Neural progenitor cell (in vitro differentiated cells): ENCODE measurements around the gene COL9A2. TPM values are rescaled to one million over a fixed set of nuclear protein-coding genes. Genes with fewer than 3 reads are reported as not detected.
A peak's percentile ranks its signal among the peaks of the same experiment; 100 is the strongest.

ENCODE experiments used
- DNase-seq: peaks from one replicate; pipeline ENCODE4 v3.0.0-alpha.2; 2016; ENCODE audit warnings: low spot score
- H2AFZ ChIP-seq: fragments of 200-600 bp; sonication (generic); replicated peaks from 2 replicates; pipeline ENCODE4 v1.6.1; 2016; ENCODE audit warnings: antibody characterized with exemption
- H3F3A ChIP-seq: fragments of 200-600 bp; sonication (generic); 2 replicates; pipeline ENCODE4 v1.6.1; 2016; ENCODE audit warnings: antibody characterized with exemption, low read depth
- H3K27ac ChIP-seq: fragments of 200-600 bp; sonication (generic); 2 replicates; pipeline ENCODE4 v1.5.1; 2016; ENCODE audit warnings: mild to moderate bottlenecking
- H3K27me3 ChIP-seq: fragments of 200-600 bp; sonication (generic); 2 replicates; pipeline ENCODE4 v1.6.1; 2016; ENCODE audit warnings: mild to moderate bottlenecking, moderate library complexity
- H3K36me3 ChIP-seq: fragments of 200-600 bp; sonication (generic); 2 replicates; pipeline ENCODE4 v1.5.1; 2016
- H3K4me1 ChIP-seq: fragments of 200-600 bp; sonication (generic); 2 replicates; pipeline ENCODE4 v1.6.1; 2016; ENCODE audit warnings: mixed run types
- H3K4me2 ChIP-seq: fragments of 200-600 bp; sonication (generic); 2 replicates; pipeline ENCODE4 v1.6.1; 2016
- H3K4me3 ChIP-seq: fragments of 200-600 bp; sonication (generic); 2 replicates; pipeline ENCODE4 v1.5.1; 2016
- H3K79me2 ChIP-seq: fragments of 200-600 bp; sonication (generic); 2 replicates; pipeline ENCODE4 v1.6.1; 2016; ENCODE audit warnings: low read depth
- H3K9ac ChIP-seq: fragments of 200-600 bp; sonication (generic); 2 replicates; pipeline ENCODE4 v1.6.1; 2016
- H3K9me3 ChIP-seq: fragments of 200-600 bp; sonication (generic); 2 replicates; pipeline ENCODE4 v1.5.1; 2016; ENCODE audit warnings: low read depth
- H4K20me1 ChIP-seq: fragments of 200-600 bp; sonication (generic); 2 replicates; pipeline ENCODE4 v1.6.1; 2016; ENCODE audit warnings: low read depth
- H3K27ac Mint-ChIP-seq: 3 replicates; pipeline ENCODE4 v1.8.0; 2021; ENCODE audit warnings: mixed read lengths
- H3K27me3 Mint-ChIP-seq: 2 replicates; pipeline ENCODE4 v1.8.0; 2022; ENCODE audit warnings: low read depth, mild to moderate bottlenecking, inconsistent platforms, moderate library complexity, mixed read lengths; ENCODE audit not compliant: insufficient read depth
- H3K36me3 Mint-ChIP-seq: 3 replicates; pipeline ENCODE4 v1.8.0; 2021; ENCODE audit warnings: mixed read lengths
- H3K4me1 Mint-ChIP-seq: 3 replicates; pipeline ENCODE4 v1.8.0; 2021; ENCODE audit warnings: mixed read lengths
- H3K4me3 Mint-ChIP-seq: 3 replicates; pipeline ENCODE4 v1.8.0; 2021; ENCODE audit warnings: mild to moderate bottlenecking, moderate library complexity, mixed read lengths
- H3K9me3 Mint-ChIP-seq: 3 replicates; pipeline ENCODE4 v1.8.0; 2020; ENCODE audit warnings: mixed read lengths
- EZH2 ChIP-seq: fragments of 200-600 bp; sonication (generic); IDR thresholded peaks from 2 replicates; pipeline ENCODE4 v1.6.1; 2017; ENCODE audit warnings: antibody characterized with exemption, mild to moderate bottlenecking, moderate library complexity
- EZH2phosphoT487 ChIP-seq: fragments of 200-600 bp; sonication (generic); IDR thresholded peaks from 2 replicates; pipeline ENCODE4 v1.6.1; 2017; ENCODE audit warnings: antibody characterized with exemption
- total RNA-seq: library from RNA; depleted of rRNA; stranded (reverse); fragments of >200 nt; gene quantifications from 2 replicates; pipeline ENCODE4 v1.2.3, GENCODE V29; 2015; ENCODE audit warnings: low replicate concordance
- TF ChIP-seq, protein P1 (sequence below): fragments of 200-600 bp; sonication (generic); IDR thresholded peaks from 2 replicates; pipeline ENCODE4 v1.5.1; 2017; ENCODE audit warnings: antibody characterized with exemption, mild to moderate bottlenecking

The COL9A2 gene
- total RNA-seq, result 3.7 and 14.8 TPM in 2 replicates

DNA sequence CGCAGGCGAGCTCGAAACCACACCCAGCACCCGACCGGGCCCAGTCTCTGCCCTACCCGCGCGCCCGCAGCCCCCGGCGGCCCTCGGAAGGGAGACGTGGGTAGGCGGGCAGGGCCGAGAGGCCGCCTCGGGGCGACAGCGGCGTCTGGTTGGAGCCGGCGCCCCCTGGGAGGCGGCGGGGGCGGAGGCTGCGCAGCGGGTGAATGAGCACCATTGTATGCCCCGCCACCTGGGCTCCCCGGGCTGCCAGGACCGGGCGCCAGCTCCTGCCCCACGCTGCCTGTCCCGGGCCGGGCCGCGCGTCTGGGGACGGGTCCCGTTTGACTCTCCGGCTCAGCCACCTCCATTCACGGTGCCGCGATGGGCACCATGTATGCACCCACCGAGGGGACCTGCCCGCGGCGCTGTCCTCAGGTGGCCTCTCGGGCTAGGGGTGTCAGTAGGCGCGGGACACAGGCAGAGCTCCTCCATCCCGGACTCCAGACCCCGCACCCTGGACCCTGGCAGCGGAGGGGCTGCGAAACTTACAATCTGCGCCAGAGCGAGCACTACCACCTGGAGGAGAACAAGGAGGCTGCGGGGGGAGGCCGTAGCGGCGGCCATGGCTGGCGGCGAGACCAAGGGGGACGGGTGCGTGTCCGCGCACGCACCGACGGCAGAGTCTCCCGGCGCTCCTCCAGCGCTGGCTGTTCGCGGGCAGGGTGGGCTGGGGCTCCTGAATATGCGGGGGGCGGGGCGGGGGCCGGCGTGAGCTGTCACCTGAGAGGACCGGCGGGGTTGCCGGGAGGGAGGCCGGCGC lies at the start of gene COL9A2:
Gene COL9A2, minus strand, starts transcription at position 692 of the 799 bp plus-strand sequence. Its CDS starts 89 bp downstream, at position 603.
- TF ChIP-seq EZH2phosphoT487 (peak; percentile 78), EZH2 (peak; percentile 91)
- TF ChIP-seq, protein P1, sequence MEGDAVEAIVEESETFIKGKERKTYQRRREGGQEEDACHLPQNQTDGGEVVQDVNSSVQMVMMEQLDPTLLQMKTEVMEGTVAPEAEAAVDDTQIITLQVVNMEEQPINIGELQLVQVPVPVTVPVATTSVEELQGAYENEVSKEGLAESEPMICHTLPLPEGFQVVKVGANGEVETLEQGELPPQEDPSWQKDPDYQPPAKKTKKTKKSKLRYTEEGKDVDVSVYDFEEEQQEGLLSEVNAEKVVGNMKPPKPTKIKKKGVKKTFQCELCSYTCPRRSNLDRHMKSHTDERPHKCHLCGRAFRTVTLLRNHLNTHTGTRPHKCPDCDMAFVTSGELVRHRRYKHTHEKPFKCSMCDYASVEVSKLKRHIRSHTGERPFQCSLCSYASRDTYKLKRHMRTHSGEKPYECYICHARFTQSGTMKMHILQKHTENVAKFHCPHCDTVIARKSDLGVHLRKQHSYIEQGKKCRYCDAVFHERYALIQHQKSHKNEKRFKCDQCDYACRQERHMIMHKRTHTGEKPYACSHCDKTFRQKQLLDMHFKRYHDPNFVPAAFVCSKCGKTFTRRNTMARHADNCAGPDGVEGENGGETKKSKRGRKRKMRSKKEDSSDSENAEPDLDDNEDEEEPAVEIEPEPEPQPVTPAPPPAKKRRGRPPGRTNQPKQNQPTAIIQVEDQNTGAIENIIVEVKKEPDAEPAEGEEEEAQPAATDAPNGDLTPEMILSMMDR, result no peak
- Mint-ChIP-seq H3K4me3 (peak within 1 kb of the TSS; percentile 81), H3K27me3 (peaks cover 23% of the 10 kb centered on the region), H3K9me3 (no peaks in the 10 kb centered on the region), H3K36me3 (no peaks in the 10 kb centered on the region), H3K27ac (no peak within 1 kb of the TSS), H3K4me1 (peaks cover 37% of the 10 kb centered on the region)
- H3K27me3 ChIP-seq, result peaks cover 57% of the 10 kb centered on the region
- no peaks in the 10 kb centered on the region for H4K20me1 ChIP-seq
- peaks cover 40% of the 10 kb centered on the region for H3F3A ChIP-seq
- H3K4me2 ChIP-seq, result peak within 1 kb of the TSS; percentile 90
- peak within 1 kb of the TSS; percentile 71 for H2AFZ ChIP-seq
- H3K4me1 ChIP-seq, result peaks cover 15% of the 10 kb centered on the region
- no peaks in the 10 kb centered on the region for H3K79me2 ChIP-seq
- no peak within 1 kb of the TSS for H3K9ac ChIP-seq
- no peak within 1 kb of the TSS for H3K27ac ChIP-seq
- H3K36me3 ChIP-seq, result no peaks in the 10 kb centered on the region
- peak; percentile 64 for DNase-seq
- no peaks in the 10 kb centered on the region for H3K9me3 ChIP-seq
- peak within 1 kb of the TSS; percentile 56 for H3K4me3 ChIP-seq

DNA sequence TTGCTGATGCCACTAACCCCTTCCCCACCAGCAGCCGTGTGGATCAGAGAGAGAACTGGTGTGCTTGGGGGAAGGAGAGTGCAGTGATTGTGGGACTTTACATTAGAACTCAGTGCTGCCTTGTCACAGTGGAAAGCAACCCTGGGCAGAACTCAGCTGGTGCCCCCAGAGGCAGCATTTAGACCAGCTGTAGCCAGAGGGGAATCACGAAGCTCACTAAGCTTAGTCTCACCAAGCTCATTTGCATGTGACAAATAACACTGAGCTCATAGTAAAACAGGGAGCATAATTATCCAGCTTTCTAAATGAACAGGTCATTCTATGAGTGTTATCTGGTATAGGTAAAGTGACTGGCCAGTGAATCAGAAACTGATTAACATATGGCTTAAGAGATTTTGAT lies 46.6 kb upstream of the COL9A2 start:
- no peaks in the 10 kb centered on the region for H3K36me3 ChIP-seq
- no peaks in the 10 kb centered on the region for H3K79me2 ChIP-seq
- H3K4me1 ChIP-seq, result no peaks in the 10 kb centered on the region
- H3K4me2 ChIP-seq, result no peak overlapping the region
- no peak overlapping the region for H3K4me3 ChIP-seq
- no peaks in the 10 kb centered on the region for H3K27me3 ChIP-seq
- no peak for TF ChIP-seq EZH2phosphoT487
- TF ChIP-seq, protein P1, result peak; percentile 22
- H3K9me3 ChIP-seq, result no peaks in the 10 kb centered on the region
- DNase-seq, result peak; percentile 42
- H3K27ac ChIP-seq, result no peak overlapping the region
- H3K36me3 Mint-ChIP-seq, result no peaks in the 10 kb centered on the region
- no peaks in the 10 kb centered on the region for H4K20me1 ChIP-seq
- H3K4me1 Mint-ChIP-seq, result no peaks in the 10 kb centered on the region
- H3K4me3 Mint-ChIP-seq, result no peak overlapping the region
- H2AFZ ChIP-seq, result peak overlapping the region; percentile 43
- H3K9me3 Mint-ChIP-seq, result peaks cover 6% of the 10 kb centered on the region
- no peak overlapping the region for H3K27ac Mint-ChIP-seq
- H3K9ac ChIP-seq, result no peak overlapping the region
- no peaks in the 10 kb centered on the region for H3K27me3 Mint-ChIP-seq
- no peaks in the 10 kb centered on the region for H3F3A ChIP-seq

DNA sequence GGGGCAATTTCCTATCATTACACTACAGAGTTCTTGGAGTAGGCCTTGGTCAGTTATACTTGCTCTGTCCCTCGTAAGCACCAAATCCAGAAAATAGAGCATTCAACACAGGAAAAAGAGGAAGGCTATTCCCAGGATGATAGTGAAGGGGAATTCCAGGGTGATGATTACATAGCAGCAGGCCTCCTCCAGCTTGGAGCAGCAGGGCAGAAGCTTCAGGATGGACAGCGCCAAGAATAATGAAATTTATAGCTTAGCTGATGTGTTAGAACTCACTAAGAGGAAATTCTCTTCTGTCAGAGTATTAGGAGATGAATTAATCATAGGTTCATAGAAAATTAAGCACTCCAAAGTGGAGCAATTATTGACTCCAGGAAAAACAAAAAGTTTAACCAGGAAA lies 45.6 kb upstream of the COL9A2 start:
- H3K4me1 ChIP-seq, result no peaks in the 10 kb centered on the region
- H3K9me3 ChIP-seq, result peaks cover 1% of the 10 kb centered on the region
- H3K9ac ChIP-seq, result no peak overlapping the region
- Mint-ChIP-seq H3K4me1 (no peaks in the 10 kb centered on the region), H3K9me3 (peaks cover 11% of the 10 kb centered on the region), H3K27me3 (no peaks in the 10 kb centered on the region), H3K27ac (no peak overlapping the region), H3K4me3 (no peak overlapping the region), H3K36me3 (no peaks in the 10 kb centered on the region)
- H3K4me3 ChIP-seq, result no peak overlapping the region
- H3K36me3 ChIP-seq, result no peaks in the 10 kb centered on the region
- no peaks in the 10 kb centered on the region for H3K79me2 ChIP-seq
- no peaks in the 10 kb centered on the region for H4K20me1 ChIP-seq
- no peak overlapping the region for H2AFZ ChIP-seq
- no peak for TF ChIP-seq EZH2phosphoT487
- TF ChIP-seq, protein P1, result no peak
- no peak for TF ChIP-seq EZH2
- H3K27me3 ChIP-seq, result no peaks in the 10 kb centered on the region
- DNase-seq, result no peak
- H3K27ac ChIP-seq, result no peak overlapping the region
- H3F3A ChIP-seq, result no peaks in the 10 kb centered on the region
- H3K4me2 ChIP-seq, result no peak overlapping the region
